ENCODE measurements around the gene NET1. TPM values are rescaled to one million over a fixed set of nuclear protein-coding genes. Genes with fewer than 3 reads are reported as not detected.
A peak's percentile ranks its signal among the peaks of the same experiment; 100 is the strongest.

The NET1 gene
- total RNA-seq, 5 donors from 2014 or later (not counting 1 experiment from before 2014, with no cell fraction given): 10.5 to 41.1 (median 25.1) TPM

GRCh38 chr10:5461914-5462840 is 49.8 kb downstream of the NET1 start:
- Mint-ChIP-seq H3K27ac (no peak overlapping the region), H3K4me3 (no peak overlapping the region), H3K27me3 (peaks cover 0 to 4% of the 10 kb centered on the region in 2 donors), H3K4me1 (peaks cover 9 to 23% (median 12%) of the 10 kb centered on the region in 3 donors), H3K36me3 (peaks cover 4% of the 10 kb centered on the region), H3K9me3 (no peaks in the 10 kb centered on the region)
- CTCF ChIA-PET: no interaction called here
- 90% methylated on average over 14 of the region's 17 CpGs for WGBS (ENCODE audit: insufficient coverage)
- no peak overlapping the region for H3K27ac ChIP-seq (ENCODE audit: low read length)
- H3K27me3 ChIP-seq (replicated peaks in 1 of 2; ENCODE audit: control insufficient read depth in 2 of 2, extremely low read depth in 1 of 2, insufficient read depth in 2 of 2, low read length in 1 of 2): no peaks in the 10 kb centered on the region
- H3K36me3 ChIP-seq (ENCODE audit: control insufficient read depth in 2 of 2, extremely low read depth in 1 of 2, insufficient read depth in 1 of 2, low read length in 1 of 2): peaks cover 0 to 3% of the 10 kb centered on the region in 2 donors
- no peak overlapping the region for H3K4me3 ChIP-seq (ENCODE audit: control insufficient read depth in 1 of 2, extremely low read depth in 1 of 2, low read length in 1 of 2)
- POLR2A ChIA-PET: interaction anchor here in 1 of 2 donors (0.7 kb wide), 1 partner anchor 1808 kb away, joined by 4 read pairs; no protein-coding TSS in a partner anchor
- no peak for ATAC-seq (replicated peaks in 1 of 4)
- no peak for DNase-seq
- no peaks in the 10 kb centered on the region for H3K9me3 ChIP-seq
- H3K4me1 ChIP-seq (ENCODE audit: control insufficient read depth in 1 of 2, extremely low read depth in 1 of 2, insufficient read depth in 2 of 2, low read length in 2 of 2): peaks cover 0 to 13% of the 10 kb centered on the region in 2 experiments

GRCh38 chr10:5462841-5463293 is 50.5 kb downstream of the NET1 start:
- no peak for ATAC-seq (replicated peaks in 1 of 4)
- Histone ChIP-seq H3K36me3 (ENCODE audit: control insufficient read depth in 2 of 2, extremely low read depth in 1 of 2, insufficient read depth in 1 of 2, low read length in 1 of 2) (peaks cover 0 to 3% of the 10 kb centered on the region in 2 donors), H3K4me3 (ENCODE audit: control insufficient read depth in 1 of 2, extremely low read depth in 1 of 2, low read length in 1 of 2) (no peak overlapping the region), H3K4me1 (ENCODE audit: control insufficient read depth in 1 of 2, extremely low read depth in 1 of 2, insufficient read depth in 2 of 2, low read length in 2 of 2) (peaks cover 0 to 10% of the 10 kb centered on the region in 2 experiments), H3K27me3 (replicated peaks in 1 of 2; ENCODE audit: control insufficient read depth in 2 of 2, extremely low read depth in 1 of 2, insufficient read depth in 2 of 2, low read length in 1 of 2) (no peaks in the 10 kb centered on the region), H3K27ac (ENCODE audit: low read length) (no peak overlapping the region), H3K9me3 (no peaks in the 10 kb centered on the region)
- Mint-ChIP-seq H3K27me3 (peaks cover 0 to 4% of the 10 kb centered on the region in 2 donors), H3K27ac (no peak overlapping the region), H3K4me1 (peaks cover 6 to 19% (median 10%) of the 10 kb centered on the region in 3 donors), H3K9me3 (peaks cover 0 to under 1% (median 0%) of the 10 kb centered on the region in 3 donors), H3K36me3 (peaks cover 2% of the 10 kb centered on the region), H3K4me3 (no peak overlapping the region)
- POLR2A ChIA-PET: no interaction called here
- no peak for DNase-seq
- 90% methylated on average over 7 of the region's 7 CpGs for WGBS (ENCODE audit: insufficient coverage)
- CTCF ChIA-PET: no interaction called here

DNA sequence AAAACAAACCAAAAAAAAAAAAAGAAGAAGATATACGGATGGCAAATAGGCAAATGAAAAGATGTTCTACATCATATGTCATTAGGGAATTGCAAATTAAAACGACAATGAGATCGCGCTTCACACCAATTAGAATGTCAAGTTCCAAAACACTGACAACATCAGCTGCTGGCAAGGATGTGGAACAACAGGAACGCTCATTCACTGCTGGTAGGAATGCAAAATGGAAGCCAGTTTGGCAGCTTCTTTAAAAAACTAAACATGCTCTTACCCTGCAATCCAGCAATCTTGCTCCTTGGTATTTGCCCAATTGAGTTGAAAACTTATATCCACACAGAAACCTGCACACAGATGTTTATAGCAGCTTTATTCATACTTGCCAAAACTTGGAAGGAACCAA is 52.2 kb downstream of the NET1 start:
- H3K4me3 Mint-ChIP-seq: no peak overlapping the region
- Histone ChIP-seq H3K27ac (ENCODE audit: low read length) (no peak overlapping the region), H3K4me3 (ENCODE audit: control insufficient read depth in 1 of 2, extremely low read depth in 1 of 2, low read length in 1 of 2) (no peak overlapping the region), H3K27me3 (replicated peaks in 1 of 2; ENCODE audit: control insufficient read depth in 2 of 2, extremely low read depth in 1 of 2, insufficient read depth in 2 of 2, low read length in 1 of 2) (no peaks in the 10 kb centered on the region), H3K9me3 (no peaks in the 10 kb centered on the region), H3K4me1 (ENCODE audit: control insufficient read depth in 1 of 2, extremely low read depth in 1 of 2, insufficient read depth in 2 of 2, low read length in 2 of 2) (peaks cover 0 to 2% of the 10 kb centered on the region in 2 experiments), H3K36me3 (ENCODE audit: control insufficient read depth in 2 of 2, extremely low read depth in 1 of 2, insufficient read depth in 1 of 2, low read length in 1 of 2) (peaks cover 0 to 3% of the 10 kb centered on the region in 2 donors)
- DNase-seq: no peak
- no peak for ATAC-seq (replicated peaks in 1 of 4)
- H3K4me1 Mint-ChIP-seq: peaks cover 0 to 12% (median 3%) of the 10 kb centered on the region in 3 donors
- H3K27ac Mint-ChIP-seq: no peak overlapping the region
- peaks cover 0 to 4% of the 10 kb centered on the region in 2 donors for H3K27me3 Mint-ChIP-seq
- WGBS (ENCODE audit: insufficient coverage): 86% methylated on average over 1 of the region's 5 CpGs
- peaks cover 0 to 3% (median 0%) of the 10 kb centered on the region in 3 donors for H3K9me3 Mint-ChIP-seq
- H3K36me3 Mint-ChIP-seq: no peaks in the 10 kb centered on the region
- ChIA-PET POLR2A (no interaction called here), CTCF (no interaction called here)

DNA sequence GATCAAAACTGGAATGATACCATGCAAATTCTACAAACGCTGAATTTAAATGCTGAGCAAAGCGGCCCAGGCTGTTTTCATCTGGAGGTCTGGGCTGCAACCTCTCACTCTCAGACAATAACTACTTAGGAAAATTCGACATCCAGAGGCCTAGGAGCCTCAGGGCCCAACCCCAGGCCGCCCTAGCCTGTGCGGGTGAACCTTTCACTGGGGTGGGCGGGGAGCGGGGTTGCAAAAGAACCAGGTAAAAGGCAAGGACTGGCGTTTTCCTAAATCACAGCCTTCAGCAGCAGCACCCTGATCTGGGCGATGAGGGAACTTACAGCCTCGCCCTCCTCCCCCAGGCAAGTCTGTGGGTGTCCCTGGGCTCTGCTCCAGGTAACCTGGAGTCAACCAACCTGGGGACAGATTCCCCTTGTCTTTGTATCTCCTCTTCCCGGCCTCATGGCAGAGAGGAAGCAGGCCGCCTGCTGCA is 53.7 kb downstream of the NET1 start:
- peaks cover 0 to 4% of the 10 kb centered on the region in 2 donors for H3K27me3 Mint-ChIP-seq
- ChIA-PET POLR2A (no interaction called here), CTCF (no interaction called here)
- no peaks in the 10 kb centered on the region for H3K9me3 ChIP-seq
- DNase-seq (no peak), ATAC-seq (replicated peaks in 1 of 4) (no peak)
- H3K4me1 Mint-ChIP-seq: peaks cover 0 to 12% (median 3%) of the 10 kb centered on the region in 3 donors
- H3K9me3 Mint-ChIP-seq: peaks cover 0 to 3% (median 0%) of the 10 kb centered on the region in 3 donors
- H3K36me3 Mint-ChIP-seq: no peaks in the 10 kb centered on the region
- 85% methylated on average over 11 of the region's 12 CpGs for WGBS (ENCODE audit: insufficient coverage)
- no peak overlapping the region for H3K27ac ChIP-seq (ENCODE audit: low read length)
- no peaks in the 10 kb centered on the region for H3K36me3 ChIP-seq (ENCODE audit: control insufficient read depth in 2 of 2, extremely low read depth in 1 of 2, insufficient read depth in 1 of 2, low read length in 1 of 2)
- H3K4me3 Mint-ChIP-seq: no peak overlapping the region
- no peaks in the 10 kb centered on the region for H3K27me3 ChIP-seq (replicated peaks in 1 of 2; ENCODE audit: control insufficient read depth in 2 of 2, extremely low read depth in 1 of 2, insufficient read depth in 2 of 2, low read length in 1 of 2)
- no peak overlapping the region for H3K4me3 ChIP-seq (ENCODE audit: control insufficient read depth in 1 of 2, extremely low read depth in 1 of 2, low read length in 1 of 2)
- peaks cover 0 to 2% of the 10 kb centered on the region in 2 experiments for H3K4me1 ChIP-seq (ENCODE audit: control insufficient read depth in 1 of 2, extremely low read depth in 1 of 2, insufficient read depth in 2 of 2, low read length in 2 of 2)
- no peak overlapping the region for H3K27ac Mint-ChIP-seq

GRCh38 chr10:5466451-5467206 is 54.3 kb downstream of the NET1 start:
- peak in 2 of 4 experiments; percentile 30 to 42 for ATAC-seq (replicated peaks in 1 of 4)

GRCh38 chr10:5467207-5467535 is 54.8 kb downstream of the NET1 start:
- POLR2A ChIA-PET: no interaction called here
- WGBS (ENCODE audit: insufficient coverage): 88% methylated on average over 5 of the region's 8 CpGs
- Mint-ChIP-seq H3K27me3 (peaks cover 0 to 4% of the 10 kb centered on the region in 2 donors), H3K36me3 (no peaks in the 10 kb centered on the region), H3K4me3 (no peak overlapping the region), H3K4me1 (peaks cover 0 to 12% (median 3%) of the 10 kb centered on the region in 3 donors), H3K27ac (no peak overlapping the region), H3K9me3 (peaks cover 0 to 3% (median 0%) of the 10 kb centered on the region in 3 donors)
- H3K36me3 ChIP-seq (ENCODE audit: control insufficient read depth in 2 of 2, extremely low read depth in 1 of 2, insufficient read depth in 1 of 2, low read length in 1 of 2): no peaks in the 10 kb centered on the region
- H3K27me3 ChIP-seq (replicated peaks in 1 of 2; ENCODE audit: control insufficient read depth in 2 of 2, extremely low read depth in 1 of 2, insufficient read depth in 2 of 2, low read length in 1 of 2): no peaks in the 10 kb centered on the region
- H3K4me3 ChIP-seq (ENCODE audit: control insufficient read depth in 1 of 2, extremely low read depth in 1 of 2, low read length in 1 of 2): no peak overlapping the region
- no peak for ATAC-seq (replicated peaks in 1 of 4)
- no peak for DNase-seq
- CTCF ChIA-PET: no interaction called here
- peaks cover 0 to 2% of the 10 kb centered on the region in 2 experiments for H3K4me1 ChIP-seq (ENCODE audit: control insufficient read depth in 1 of 2, extremely low read depth in 1 of 2, insufficient read depth in 2 of 2, low read length in 2 of 2)
- H3K9me3 ChIP-seq: no peaks in the 10 kb centered on the region
- no peak overlapping the region for H3K27ac ChIP-seq (ENCODE audit: low read length)

More at GRCh38 chr10:5466451-5467206, 54.3 kb downstream of the NET1 start:
- H3K4me3 ChIP-seq (ENCODE audit: control insufficient read depth in 1 of 2, extremely low read depth in 1 of 2, low read length in 1 of 2): no peak overlapping the region
- no peak for DNase-seq
- peaks cover 0 to 2% of the 10 kb centered on the region in 2 experiments for H3K4me1 ChIP-seq (ENCODE audit: control insufficient read depth in 1 of 2, extremely low read depth in 1 of 2, insufficient read depth in 2 of 2, low read length in 2 of 2)
- WGBS (ENCODE audit: insufficient coverage): 58% methylated on average over 8 of the region's 18 CpGs
- H3K27ac ChIP-seq (ENCODE audit: low read length): no peak overlapping the region
- Mint-ChIP-seq H3K4me3 (no peak overlapping the region), H3K27ac (no peak overlapping the region), H3K36me3 (no peaks in the 10 kb centered on the region), H3K9me3 (peaks cover 0 to 3% (median 0%) of the 10 kb centered on the region in 3 donors), H3K27me3 (peaks cover 0 to 4% of the 10 kb centered on the region in 2 donors), H3K4me1 (peaks cover 0 to 12% (median 3%) of the 10 kb centered on the region in 3 donors)
- no peaks in the 10 kb centered on the region for H3K27me3 ChIP-seq (replicated peaks in 1 of 2; ENCODE audit: control insufficient read depth in 2 of 2, extremely low read depth in 1 of 2, insufficient read depth in 2 of 2, low read length in 1 of 2)
- H3K36me3 ChIP-seq (ENCODE audit: control insufficient read depth in 2 of 2, extremely low read depth in 1 of 2, insufficient read depth in 1 of 2, low read length in 1 of 2): no peaks in the 10 kb centered on the region
- CTCF ChIA-PET: no interaction called here
- POLR2A ChIA-PET: no interaction called here
- no peaks in the 10 kb centered on the region for H3K9me3 ChIP-seq
